ENCODE measurements around the gene HTATSF1. TPM values are rescaled to one million over a fixed set of nuclear protein-coding genes. Genes with fewer than 3 reads are reported as not detected.

The HTATSF1 gene
- total RNA-seq, 5 donors from 2014 or later (not counting 1 experiment from before 2014, with no cell fraction given), result 27.2 to 32.2 (median 28.8) TPM

GRCh38 chrX:136456133-136456532 is 41.3 kb upstream of the HTATSF1 start:
- CTCF ChIA-PET, result interaction anchor here in 1 of 2 donors (0.6 kb wide), 1 partner anchor 35 kb away, joined by 3 read pairs; no protein-coding TSS in a partner anchor
- 80% methylated on average over 2 of the region's 6 CpGs for WGBS (ENCODE audit: insufficient coverage)

GRCh38 chrX:136457303-136457917 is 40.0 kb upstream of the HTATSF1 start:
- DNase-seq, result no peak
- no peak overlapping the region for H3K27ac Mint-ChIP-seq
- no peak overlapping the region for H3K27ac ChIP-seq (ENCODE audit: low read length)
- no peaks in the 10 kb centered on the region for H3K4me1 ChIP-seq (ENCODE audit: control insufficient read depth in 1 of 2, extremely low read depth in 1 of 2, insufficient read depth in 2 of 2, low read length in 2 of 2)
- peaks cover 0 to 17% of the 10 kb centered on the region in 2 donors for H3K27me3 Mint-ChIP-seq
- no peaks in the 10 kb centered on the region for H3K27me3 ChIP-seq (replicated peaks in 1 of 2; ENCODE audit: control insufficient read depth in 2 of 2, extremely low read depth in 1 of 2, insufficient read depth in 2 of 2, low read length in 1 of 2)
- no peaks in the 10 kb centered on the region for H3K4me1 Mint-ChIP-seq
- WGBS (ENCODE audit: insufficient coverage), result no CpG with 5 or more reads among the region's 5 CpGs
- no peaks in the 10 kb centered on the region for H3K9me3 ChIP-seq
- H3K9me3 Mint-ChIP-seq, result no peaks in the 10 kb centered on the region
- no peak overlapping the region for H3K4me3 Mint-ChIP-seq
- ChIA-PET CTCF (no interaction called here), POLR2A (interaction anchor here in 1 of 2 donors (0.7 kb wide), 1 partner anchor 111 kb away, joined by 3 read pairs; no protein-coding TSS in a partner anchor)
- no peak overlapping the region for H3K4me3 ChIP-seq (ENCODE audit: control insufficient read depth in 1 of 2, extremely low read depth in 1 of 2, low read length in 1 of 2)
- H3K36me3 ChIP-seq (ENCODE audit: control insufficient read depth in 2 of 2, extremely low read depth in 1 of 2, insufficient read depth in 1 of 2, low read length in 1 of 2), result no peaks in the 10 kb centered on the region
- no peaks in the 10 kb centered on the region for H3K36me3 Mint-ChIP-seq
- ATAC-seq (replicated peaks in 1 of 4), result no peak

More at GRCh38 chrX:136456133-136456532, 41.3 kb upstream of the HTATSF1 start:
- Mint-ChIP-seq H3K4me1 (no peaks in the 10 kb centered on the region), H3K27ac (no peak overlapping the region), H3K36me3 (no peaks in the 10 kb centered on the region), H3K27me3 (peaks cover 0 to 17% of the 10 kb centered on the region in 2 donors), H3K4me3 (no peak overlapping the region), H3K9me3 (no peaks in the 10 kb centered on the region)
- no peak for ATAC-seq (replicated peaks in 1 of 4)
- Histone ChIP-seq H3K4me3 (ENCODE audit: control insufficient read depth in 1 of 2, extremely low read depth in 1 of 2, low read length in 1 of 2) (no peak overlapping the region), H3K4me1 (ENCODE audit: control insufficient read depth in 1 of 2, extremely low read depth in 1 of 2, insufficient read depth in 2 of 2, low read length in 2 of 2) (no peaks in the 10 kb centered on the region), H3K9me3 (no peaks in the 10 kb centered on the region), H3K27ac (ENCODE audit: low read length) (no peak overlapping the region), H3K36me3 (ENCODE audit: control insufficient read depth in 2 of 2, extremely low read depth in 1 of 2, insufficient read depth in 1 of 2, low read length in 1 of 2) (no peaks in the 10 kb centered on the region), H3K27me3 (replicated peaks in 1 of 2; ENCODE audit: control insufficient read depth in 2 of 2, extremely low read depth in 1 of 2, insufficient read depth in 2 of 2, low read length in 1 of 2) (no peaks in the 10 kb centered on the region)
- no peak for DNase-seq
- POLR2A ChIA-PET, result interaction anchor here in 1 of 2 donors (0.7 kb wide), 1 partner anchor 20 kb away, joined by 6 read pairs; no protein-coding TSS in a partner anchor

DNA sequence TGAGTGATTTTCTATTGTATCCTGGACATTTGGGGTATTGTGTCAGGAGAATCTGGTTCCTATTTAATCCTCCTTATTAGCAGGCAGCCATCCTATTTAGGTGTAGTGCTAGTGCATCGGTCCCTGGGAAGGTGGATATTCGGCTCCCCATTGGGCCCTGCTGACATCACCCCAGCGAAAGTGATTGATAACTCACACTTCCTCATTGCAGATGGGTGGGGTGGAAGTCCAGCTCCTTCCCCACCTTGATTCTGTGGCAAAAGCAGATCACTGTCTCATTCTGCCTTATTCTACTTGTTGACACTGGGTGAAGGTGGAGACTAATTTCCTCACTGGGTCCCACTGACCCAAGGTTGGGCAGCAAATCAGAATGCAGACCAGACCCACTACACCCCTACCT is 32.8 kb upstream of the HTATSF1 start:
- DNase-seq, result no peak
- Mint-ChIP-seq H3K27me3 (peaks cover 0 to 21% of the 10 kb centered on the region in 2 donors), H3K4me1 (no peaks in the 10 kb centered on the region), H3K27ac (no peak overlapping the region), H3K9me3 (no peaks in the 10 kb centered on the region), H3K36me3 (no peaks in the 10 kb centered on the region), H3K4me3 (no peak overlapping the region)
- Histone ChIP-seq H3K27me3 (replicated peaks in 1 of 2; ENCODE audit: control insufficient read depth in 2 of 2, extremely low read depth in 1 of 2, insufficient read depth in 2 of 2, low read length in 1 of 2) (no peaks in the 10 kb centered on the region), H3K27ac (ENCODE audit: low read length) (no peak overlapping the region), H3K4me1 (ENCODE audit: control insufficient read depth in 1 of 2, extremely low read depth in 1 of 2, insufficient read depth in 2 of 2, low read length in 2 of 2) (no peaks in the 10 kb centered on the region), H3K4me3 (ENCODE audit: control insufficient read depth in 1 of 2, extremely low read depth in 1 of 2, low read length in 1 of 2) (no peak overlapping the region), H3K9me3 (no peaks in the 10 kb centered on the region), H3K36me3 (ENCODE audit: control insufficient read depth in 2 of 2, extremely low read depth in 1 of 2, insufficient read depth in 1 of 2, low read length in 1 of 2) (no peaks in the 10 kb centered on the region)
- no CpG with 5 or more reads among the region's 3 CpGs for WGBS (ENCODE audit: insufficient coverage)
- ChIA-PET CTCF (no interaction called here), POLR2A (no interaction called here)
- ATAC-seq (replicated peaks in 1 of 4), result no peak

- Histone ChIP-seq H3K27ac (ENCODE audit: low read length) (no peak overlapping the region), H3K36me3 (ENCODE audit: control insufficient read depth in 2 of 2, extremely low read depth in 1 of 2, insufficient read depth in 1 of 2, low read length in 1 of 2) (no peaks in the 10 kb centered on the region), H3K4me1 (ENCODE audit: control insufficient read depth in 1 of 2, extremely low read depth in 1 of 2, insufficient read depth in 2 of 2, low read length in 2 of 2) (no peaks in the 10 kb centered on the region), H3K9me3 (no peaks in the 10 kb centered on the region), H3K27me3 (replicated peaks in 1 of 2; ENCODE audit: control insufficient read depth in 2 of 2, extremely low read depth in 1 of 2, insufficient read depth in 2 of 2, low read length in 1 of 2) (no peaks in the 10 kb centered on the region), H3K4me3 (ENCODE audit: control insufficient read depth in 1 of 2, extremely low read depth in 1 of 2, low read length in 1 of 2) (no peak overlapping the region)
- H3K27ac Mint-ChIP-seq, result no peak overlapping the region
- peaks cover 0 to 34% of the 10 kb centered on the region in 2 donors for H3K27me3 Mint-ChIP-seq
- no peaks in the 10 kb centered on the region for H3K4me1 Mint-ChIP-seq
- no CpG with 5 or more reads among the region's 3 CpGs for WGBS (ENCODE audit: insufficient coverage)
- no peak overlapping the region for H3K4me3 Mint-ChIP-seq
- ATAC-seq (replicated peaks in 1 of 4) (no peak), DNase-seq (no peak)
- ChIA-PET POLR2A (no interaction called here), CTCF (no interaction called here)
- no peaks in the 10 kb centered on the region for H3K36me3 Mint-ChIP-seq
- no peaks in the 10 kb centered on the region for H3K9me3 Mint-ChIP-seq
Observed at GRCh38 chrX:136467303-136467702, 30.1 kb upstream of the HTATSF1 start.

DNA sequence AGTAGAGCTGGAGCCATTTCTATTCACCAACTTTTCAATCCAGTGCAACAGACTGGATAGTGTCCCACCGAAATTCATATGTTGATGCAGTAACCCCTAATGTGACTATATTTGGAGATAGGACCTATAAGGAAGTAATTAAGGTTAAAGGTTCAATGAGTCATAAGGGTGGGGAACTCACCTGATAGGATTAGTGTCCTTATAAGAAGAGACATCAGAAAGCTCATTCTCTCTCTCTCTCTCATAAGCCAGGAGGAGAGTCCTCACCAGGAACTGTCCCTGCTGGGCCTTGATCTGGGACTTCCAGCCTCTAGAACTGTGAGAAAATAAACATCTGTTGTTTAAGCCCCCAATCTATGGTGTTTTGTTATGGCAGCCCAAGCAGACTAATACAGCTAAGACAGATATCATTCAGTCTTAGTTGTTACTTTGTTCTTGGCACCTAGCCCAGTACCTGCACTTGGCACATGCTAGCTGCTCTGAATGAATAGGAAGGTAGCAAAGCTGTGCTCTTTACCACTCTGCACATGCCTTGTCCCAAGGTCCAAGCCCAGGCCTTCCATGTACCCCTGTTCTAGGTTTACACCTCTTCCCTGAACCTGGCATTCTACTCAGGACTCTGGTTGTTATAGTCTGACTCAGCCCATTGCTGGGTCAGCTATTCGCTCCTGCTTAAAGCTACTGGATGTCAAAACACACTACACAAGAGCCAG is 28.8 kb upstream of the HTATSF1 start:
- no peaks in the 10 kb centered on the region for H3K36me3 ChIP-seq (ENCODE audit: control insufficient read depth in 2 of 2, extremely low read depth in 1 of 2, insufficient read depth in 1 of 2, low read length in 1 of 2)
- Mint-ChIP-seq H3K4me3 (no peak overlapping the region), H3K27me3 (peaks cover 0 to 34% of the 10 kb centered on the region in 2 donors), H3K36me3 (no peaks in the 10 kb centered on the region), H3K4me1 (no peaks in the 10 kb centered on the region), H3K9me3 (no peaks in the 10 kb centered on the region), H3K27ac (no peak overlapping the region)
- DNase-seq (no peak), ATAC-seq (replicated peaks in 1 of 4) (no peak)
- 80% methylated on average over 1 of the region's 2 CpGs for WGBS (ENCODE audit: insufficient coverage)
- ChIA-PET CTCF (no interaction called here), POLR2A (interaction anchor here in 1 of 2 donors (0.6 kb wide), 1 partner anchor 9 kb away, joined by 4 read pairs; no protein-coding TSS in a partner anchor)
- H3K4me3 ChIP-seq (ENCODE audit: control insufficient read depth in 1 of 2, extremely low read depth in 1 of 2, low read length in 1 of 2), result no peak overlapping the region
- no peak overlapping the region for H3K27ac ChIP-seq (ENCODE audit: low read length)
- H3K27me3 ChIP-seq (replicated peaks in 1 of 2; ENCODE audit: control insufficient read depth in 2 of 2, extremely low read depth in 1 of 2, insufficient read depth in 2 of 2, low read length in 1 of 2), result peaks cover 0 to 4% of the 10 kb centered on the region in 2 experiments
- H3K9me3 ChIP-seq, result no peaks in the 10 kb centered on the region
- H3K4me1 ChIP-seq (ENCODE audit: control insufficient read depth in 1 of 2, extremely low read depth in 1 of 2, insufficient read depth in 2 of 2, low read length in 2 of 2), result no peaks in the 10 kb centered on the region

DNA sequence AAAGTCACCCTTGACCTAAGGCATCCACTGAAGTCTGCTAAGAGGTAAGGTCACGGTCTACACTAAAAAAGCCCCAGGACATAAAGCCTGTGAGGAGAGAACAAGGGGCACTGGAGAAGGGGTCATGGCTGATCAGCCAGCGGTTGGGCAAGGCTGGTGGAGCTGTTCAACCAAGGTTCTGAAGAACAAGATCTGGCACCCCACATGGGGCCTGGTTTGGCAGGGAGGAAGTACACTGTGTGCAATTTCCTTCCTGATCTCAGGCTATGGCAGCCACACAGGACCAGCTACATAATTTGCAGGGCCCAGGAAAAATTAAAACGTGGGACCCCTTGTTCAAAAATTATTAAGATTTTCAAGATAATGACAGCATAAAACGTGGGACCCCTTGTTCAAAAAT is 23.7 kb upstream of the HTATSF1 start:
- no peak for ATAC-seq (replicated peaks in 1 of 4)
- no peak overlapping the region for H3K27ac ChIP-seq (ENCODE audit: low read length)
- no peak overlapping the region for H3K4me3 ChIP-seq (ENCODE audit: control insufficient read depth in 1 of 2, extremely low read depth in 1 of 2, low read length in 1 of 2)
- 33% methylated on average over 1 of the region's 4 CpGs for WGBS (ENCODE audit: insufficient coverage)
- ChIA-PET POLR2A (no interaction called here), CTCF (no interaction called here)
- Mint-ChIP-seq H3K9me3 (no peaks in the 10 kb centered on the region), H3K4me1 (no peaks in the 10 kb centered on the region), H3K36me3 (no peaks in the 10 kb centered on the region), H3K4me3 (no peak overlapping the region), H3K27ac (no peak overlapping the region), H3K27me3 (peaks cover 0 to 30% of the 10 kb centered on the region in 2 donors)
- no peaks in the 10 kb centered on the region for H3K9me3 ChIP-seq
- DNase-seq, result no peak
- no peaks in the 10 kb centered on the region for H3K4me1 ChIP-seq (ENCODE audit: control insufficient read depth in 1 of 2, extremely low read depth in 1 of 2, insufficient read depth in 2 of 2, low read length in 2 of 2)
- peaks cover 0 to 4% of the 10 kb centered on the region in 2 experiments for H3K27me3 ChIP-seq (replicated peaks in 1 of 2; ENCODE audit: control insufficient read depth in 2 of 2, extremely low read depth in 1 of 2, insufficient read depth in 2 of 2, low read length in 1 of 2)
- no peaks in the 10 kb centered on the region for H3K36me3 ChIP-seq (ENCODE audit: control insufficient read depth in 2 of 2, extremely low read depth in 1 of 2, insufficient read depth in 1 of 2, low read length in 1 of 2)

Measured in T-cell (primary cell).